Tibial artery (tissue), 4 donors: Measurements from ENCODE around the gene PAIP2.
A peak's percentile ranks its signal among the peaks of the same experiment; 100 is the strongest.
"Not testable (repeated sequence)": the region's sequence is repeated elsewhere in the genome, so short reads cannot be mapped to it uniquely, and the experiment has no call there.

ENCODE experiments used
- DNase-seq, 2 donors: peaks; one replicate each; pipeline ENCODE4 v3.0.0-alpha.2; 2019
- H3K27ac ChIP-seq, 2 donors: fragments of 200-600 bp; sonication (generic) in 1 of 2; 1 replicate in 1 of 2; 2 replicates in 1 of 2; pipeline ENCODE4 v1.5.1; 2018 to 2019; ENCODE audit warnings: mild to moderate bottlenecking in 1 of 2
- H3K27me3 ChIP-seq, 2 donors: fragments of 200-600 bp; sonication (generic) in 1 of 2; one replicate each; pipeline versions ENCODE4 v1.5.1 to v1.6.0; 2016 to 2019
- H3K36me3 ChIP-seq, 3 donors: fragments of 200-600 bp; sonication (generic) in 2 of 3; one replicate each; pipeline ENCODE4 v1.5.1; 2016 to 2019; ENCODE audit warnings: mild to moderate bottlenecking in 2 of 3
- H3K4me1 ChIP-seq, 4 donors: fragments of 200-600 bp; sonication (generic) in 2 of 4; 1 replicate in 3 of 4; 2 replicates in 1 of 4; pipeline ENCODE4 v1.5.1; 2016 to 2019
- H3K4me3 ChIP-seq, 2 donors: fragments of 200-600 bp; sonication (generic) in 1 of 2; 1 replicate in 1 of 2; 2 replicates in 1 of 2; pipeline ENCODE4 v1.5.1; 2018 to 2019; ENCODE audit warnings: mild to moderate bottlenecking in 2 of 2
- H3K9me3 ChIP-seq, 3 donors: fragments of 200-600 bp; sonication (generic) in 1 of 3; one replicate each; pipeline ENCODE4 v1.5.1; 2016 to 2019
- CTCF ChIP-seq, 2 experiments: fragments of 200-600 bp in 1 of 2; fragments of 450-650 bp in 1 of 2; IDR thresholded peaks; one replicate each; pipeline ENCODE4 v1.5.1; 2017 to 2019; ENCODE audit warnings: antibody characterized with exemption in 2 of 2, mild to moderate bottlenecking in 1 of 2, moderate library complexity in 1 of 2
- intact Hi-C: fragments of 100-400 bp; cut with DNase I; formaldehyde crosslinking; loops from one replicate; pipeline ENCODE4 v1.15.0; 2023; ENCODE audit warnings: low total_unique reads

PAIP2 gene

GRCh38 chr5:139385061-139386049 lies 43.7 kb downstream of the PAIP2 start:
- H3K36me3 ChIP-seq: no peaks in the 10 kb centered on the region
- TF ChIP-seq CTCF (IDR thresholded peaks at IDR 0.05): no peak
- H3K27me3 ChIP-seq: no peaks in the 10 kb centered on the region
- intact Hi-C loops: no loop called here
- peak in 1 of 2 donors; percentile 43 for DNase-seq
- H3K4me1 ChIP-seq: peaks cover 0 to 20% (median 9%) of the 10 kb centered on the region in 4 donors
- H3K27ac ChIP-seq: peak overlapping the region; percentile 1 to 61
- peak overlapping the region; percentile 27 to 34 for H3K4me3 ChIP-seq
- no peaks in the 10 kb centered on the region for H3K9me3 ChIP-seq

GRCh38 chr5:139386050-139386438 lies 44.4 kb downstream of the PAIP2 start:
- H3K4me1 ChIP-seq: peaks cover 0 to 20% (median 9%) of the 10 kb centered on the region in 4 donors
- no peaks in the 10 kb centered on the region for H3K27me3 ChIP-seq
- H3K9me3 ChIP-seq: no peaks in the 10 kb centered on the region
- intact Hi-C loops: no loop called here
- H3K36me3 ChIP-seq: no peaks in the 10 kb centered on the region
- no peak overlapping the region for H3K27ac ChIP-seq
- peak in 1 of 2 donors; percentile 46 for DNase-seq
- H3K4me3 ChIP-seq: no peak overlapping the region
- no peak for TF ChIP-seq CTCF (IDR thresholded peaks at IDR 0.05)

GRCh38 chr5:139386956-139387355 lies 45.3 kb downstream of the PAIP2 start:
- H3K36me3 ChIP-seq, H3K27ac ChIP-seq, H3K27me3 ChIP-seq, H3K9me3 ChIP-seq, intact Hi-C loops, H3K4me3 ChIP-seq: not testable (repeated sequence)
- peaks cover 0 to 23% (median 9%) of the 10 kb centered on the region in 4 donors for H3K4me1 ChIP-seq
- DNase-seq: peak in 1 of 2 donors; percentile 43

- TF ChIP-seq CTCF (IDR thresholded peaks at IDR 0.05): no peak
- no peak for DNase-seq
- H3K27ac ChIP-seq: no peak overlapping the region
- peaks cover 0 to 7% of the 10 kb centered on the region in 2 donors for H3K27me3 ChIP-seq
- intact Hi-C loops: no loop called here
- H3K36me3 ChIP-seq: no peaks in the 10 kb centered on the region
- H3K4me3 ChIP-seq: no peak overlapping the region
- no peaks in the 10 kb centered on the region for H3K9me3 ChIP-seq
- H3K4me1 ChIP-seq: peaks cover 0 to 29% (median 12%) of the 10 kb centered on the region in 4 donors
These were observed 46.0 kb downstream of the PAIP2 start for GRCh38 chr5:139387611-139388197.

- Histone ChIP-seq H3K27ac (no peak overlapping the region), H3K27me3 (peaks cover 0 to 12% of the 10 kb centered on the region in 2 donors), H3K36me3 (no peaks in the 10 kb centered on the region), H3K9me3 (no peaks in the 10 kb centered on the region), H3K4me3 (no peak overlapping the region), H3K4me1 (peaks cover 0 to 35% (median 15%) of the 10 kb centered on the region in 4 donors)
- no peak for TF ChIP-seq CTCF (IDR thresholded peaks at IDR 0.05)
- intact Hi-C loops: no loop called here
- DNase-seq: peak in 1 of 2 donors; percentile 63
These were observed 46.7 kb downstream of the PAIP2 start for GRCh38 chr5:139388198-139388821.
